K562 (cell line): ENCODE data around the gene SERPING1. TPM values are rescaled to one million over a fixed set of nuclear protein-coding genes. Genes with fewer than 3 reads are reported as not detected.

Experiments used
- ADNP ChIP-seq: fragments of 200-800 bp; sonication (Bioruptor generic); IDR thresholded peaks from 2 replicates; pipeline ENCODE4 v1.6.1; 2016; ENCODE audit warnings: missing genetic modification characterization, missing compliant biosample characterization
- ATF2 ChIP-seq: sonication (generic); formaldehyde crosslinking; IDR thresholded peaks from 2 replicates; pipeline ENCODE4 v1.8.1; 2022; ENCODE audit warnings: missing genetic modification reagents
- CBFA2T2 ChIP-seq: fragments of 450-650 bp; conservative IDR thresholded peaks from 2 replicates; pipeline ENCODE4 v1.6.1; 2017; ENCODE audit warnings: mild to moderate bottlenecking
- CCNT2 ChIP-seq: IDR thresholded peaks from 2 replicates; pipeline ENCODE4 v1.6.1; 2011; ENCODE audit warnings: borderline replicate concordance, low read depth, mild to moderate bottlenecking, moderate library complexity, mixed read lengths, low read length; ENCODE audit not compliant: insufficient read length; ENCODE audit errors: extremely low read depth
- CGGBP1 ChIP-seq: fragments of 250-450 bp; sonication (Bioruptor Pico); IDR thresholded peaks from 2 replicates; pipeline ENCODE4 v1.9.0; 2021; ENCODE audit warnings: mild to moderate bottlenecking
- CTBP1 ChIP-seq: fragments of 450-650 bp; IDR thresholded peaks from 2 replicates; pipeline ENCODE4 v1.6.1; 2016; ENCODE audit warnings: borderline replicate concordance
- FIP1L1 ChIP-seq: fragments of 200-400 bp; formaldehyde crosslinking; IDR thresholded peaks from 2 replicates; pipeline ENCODE4 v1.6.1; 2018; ENCODE audit warnings: mild to moderate bottlenecking, low read depth, low read length; ENCODE audit not compliant: poor library complexity, severe bottlenecking
- FOXJ3 ChIP-seq: sonication (generic); formaldehyde crosslinking; IDR thresholded peaks from 2 replicates; pipeline ENCODE4 v1.4.0; 2020; ENCODE audit warnings: mild to moderate bottlenecking, missing genetic modification reagents
- GTF3C2 ChIP-seq: IDR thresholded peaks from 3 replicates; pipeline ENCODE4 v1.6.1; 2011; ENCODE audit warnings: borderline replicate concordance, mild to moderate bottlenecking, moderate library complexity; ENCODE audit not compliant: insufficient read length; ENCODE audit errors: extremely low read depth
- HLTF ChIP-seq: fragments of 450-650 bp; IDR thresholded peaks from 2 replicates; pipeline ENCODE4 v1.6.1; 2016
- HMG20A ChIP-seq: fragments of 450-650 bp; formaldehyde crosslinking; conservative IDR thresholded peaks from 2 replicates; pipeline ENCODE4 v1.4.0; 2020; ENCODE audit warnings: mild to moderate bottlenecking, mixed read lengths
- KDM5B ChIP-seq: fragments of 200-600 bp; sonication (generic); IDR thresholded peaks from 2 replicates; pipeline ENCODE4 v1.6.1; 2012; ENCODE audit warnings: low read depth, mild to moderate bottlenecking, moderate library complexity, low read length, control low read depth, inconsistent platforms; ENCODE audit not compliant: insufficient replicate concordance
- NONO ChIP-seq, 2 experiments: fragments of 200-400 bp in 1 of 2; fragments of 450-650 bp in 1 of 2; formaldehyde crosslinking in 1 of 2; IDR thresholded peaks; 2 replicates each; pipeline ENCODE4 v1.6.1; 2017; ENCODE audit warnings: low read depth in 2 of 2, mild to moderate bottlenecking in 2 of 2, moderate library complexity in 2 of 2, low read length in 1 of 2
- POU5F1 ChIP-seq: fragments of 150-350 bp; IDR thresholded peaks from 2 replicates; pipeline ENCODE4 v1.6.1; 2014; ENCODE audit warnings: borderline replicate concordance, low read length, low read depth, mild to moderate bottlenecking; ENCODE audit not compliant: partially characterized antibody
- RBM22 ChIP-seq: fragments of 200-400 bp; formaldehyde crosslinking; IDR thresholded peaks from 2 replicates; pipeline ENCODE4 v1.6.1; 2018; ENCODE audit warnings: low read length, low read depth; ENCODE audit not compliant: poor library complexity, severe bottlenecking
- SMAD3 ChIP-seq: fragments of 450-650 bp; formaldehyde crosslinking; conservative IDR thresholded peaks from 2 replicates; pipeline ENCODE4 v1.4.0; 2020; ENCODE audit warnings: mild to moderate bottlenecking
- SNIP1 ChIP-seq: fragments of 450-650 bp; IDR thresholded peaks from 2 replicates; pipeline ENCODE4 v1.7.1; 2017; ENCODE audit warnings: low read depth, mild to moderate bottlenecking
- TAL1 ChIP-seq: fragments of 450-650 bp; IDR thresholded peaks from 2 replicates; pipeline ENCODE4 v1.6.1; 2016; ENCODE audit warnings: mild to moderate bottlenecking
- THRAP3 ChIP-seq: fragments of 450-650 bp; IDR thresholded peaks from 2 replicates; pipeline ENCODE4 v1.6.1; 2016; ENCODE audit warnings: mild to moderate bottlenecking, inconsistent platforms, borderline replicate concordance
- ZBTB43 ChIP-seq: sonication (generic); formaldehyde crosslinking; IDR thresholded peaks from 2 replicates; pipeline ENCODE4 v1.8.0; 2023; ENCODE audit warnings: mild to moderate bottlenecking, missing genetic modification reagents
- ZNF695 ChIP-seq: fragments of 450-650 bp; formaldehyde crosslinking; IDR thresholded peaks from 2 replicates; pipeline ENCODE4 v1.4.0; 2020; ENCODE audit warnings: mild to moderate bottlenecking, moderate library complexity
- ZNF778 ChIP-seq: fragments of 450-650 bp; formaldehyde crosslinking; IDR thresholded peaks from 2 replicates; pipeline ENCODE4 v1.4.0; 2020; ENCODE audit warnings: mild to moderate bottlenecking, moderate library complexity
- polyA plus RNA-seq, 8 experiments: library from polyadenylated mRNA; depleted of rRNA in 4 of 8; stranded (reverse) in 5 of 8; unstranded in 3 of 8; fragments of >200 nt; fragmentation: Nextera tagmentation in 2 of 8; fragmentation: Illumina TruSeq in 1 of 8; extraction: Ambion mirVana in 2 of 8; extraction: Trizol in 1 of 8; gene quantifications; 2 replicates each; pipeline versions ENCODE4 v1.2.1 to v1.2.3, GENCODE V29; 2011 to 2014; ENCODE audit warnings: inconsistent platforms in 1 of 8, missing spikeins in 1 of 8
- total RNA-seq, 7 experiments: library from RNA; depleted of rRNA in 6 of 7; stranded (reverse); fragments of >200 nt in 6 of 7; fragmentation: Illumina TruSeq in 2 of 7; extraction: Trizol in 2 of 7; gene quantifications; 2 replicates each; pipeline versions ENCODE4 v1.2.1 to v1.2.3, GENCODE V29; 2011 to 2021; ENCODE audit warnings: low replicate concordance in 1 of 7

Gene SERPING1
- total and polyA plus RNA-seq, 9 of the 15 experiments (the other 6 are each of a cell fraction or from before 2014, with no cell fraction given): 0.10 to 1.00 (median 0.21) TPM; not detected in 2

GRCh38 chr11:57567515-57568329 lies 29.8 kb upstream of the SERPING1 start, which contains the start of gene UBE2L6 (continued):
- no peak for TF ChIP-seq ZNF695 (CRISPR knock-in tag)
- no peak for TF ChIP-seq FOXJ3 (CRISPR knock-in tag)
- no peak for TF ChIP-seq ATF2
- TF ChIP-seq SNIP1: no peak
- peak; percentile 63 for TF ChIP-seq ADNP
- TF ChIP-seq POU5F1: no peak
- TF ChIP-seq CCNT2: peak; percentile 49
- peak; percentile 88 for TF ChIP-seq CTBP1
- TF ChIP-seq THRAP3: no peak
- TF ChIP-seq SMAD3 (CRISPR knock-in tag): no peak
- peak; percentile 33 for TF ChIP-seq FIP1L1
- no peak for TF ChIP-seq RBM22
- TF ChIP-seq GTF3C2: no peak
- no peak for TF ChIP-seq NONO (IDR thresholded peaks at IDR 0.05; ENCODE audit: low read depth in 2 of 2, low read length in 1 of 2)
- TF ChIP-seq TAL1: no peak
- TF ChIP-seq HMG20A (CRISPR knock-in tag): no peak
- peak; percentile 25 for TF ChIP-seq KDM5B
- TF ChIP-seq HLTF: no peak
- no peak for TF ChIP-seq CBFA2T2
- TF ChIP-seq ZBTB43 (CRISPR knock-in tag): no peak
- TF ChIP-seq ZNF778: no peak
- no peak for TF ChIP-seq CGGBP1 (CRISPR knock-in tag)
